Measurements from ENCODE around the gene ASB16. TPM values are rescaled to one million over a fixed set of nuclear protein-coding genes. Genes with fewer than 3 reads are reported as not detected.

ASB16 gene
- total and polyA plus RNA-seq, 9 of the 15 experiments (the other 6 are each of a cell fraction or from before 2014, with no cell fraction given), result 0.03 to 0.07 TPM; not detected in 7

DNA sequence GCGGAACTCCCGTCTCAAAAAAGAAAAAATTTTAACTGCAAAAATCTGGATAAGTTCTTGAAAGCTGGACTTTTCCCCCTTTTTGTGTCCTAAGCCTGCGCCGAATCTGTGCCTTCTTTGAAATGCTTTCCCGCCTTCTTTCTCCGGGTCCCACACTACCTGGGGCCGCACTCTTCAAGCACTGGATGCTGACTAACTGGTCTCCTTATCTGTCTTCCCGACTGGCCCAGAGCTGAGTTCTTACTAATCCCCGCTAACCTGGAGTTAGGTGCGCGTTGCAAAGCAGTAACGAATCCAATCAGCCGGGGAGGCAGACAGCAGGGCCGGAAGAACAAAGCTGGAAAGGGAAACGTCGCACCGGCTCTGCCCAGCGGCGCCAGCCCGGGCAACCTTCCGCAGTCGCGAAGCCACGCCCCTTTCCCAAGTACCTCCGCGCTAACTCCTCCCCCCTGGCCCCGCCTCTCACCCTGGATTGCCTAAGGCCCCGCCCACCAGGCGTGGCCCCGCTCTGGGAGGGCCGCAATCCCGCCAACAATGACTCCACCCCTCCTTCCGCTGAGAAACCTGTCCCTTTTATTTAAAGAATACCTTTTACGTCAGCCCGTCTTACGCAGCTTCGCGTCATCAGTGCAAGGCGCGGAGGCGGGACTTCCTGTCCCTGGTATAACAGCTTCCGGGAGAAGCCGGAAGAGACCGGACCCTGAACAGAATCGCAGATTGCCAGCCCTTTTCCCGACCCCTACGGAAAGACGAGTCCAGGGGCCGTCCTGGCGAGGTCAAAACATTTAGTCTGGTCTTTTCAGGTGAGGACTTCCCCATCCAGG lies 16.0 kb downstream of the ASB16 start, which contains the start of gene TMUB2 (continued):
- TF ChIP-seq, protein P1, sequence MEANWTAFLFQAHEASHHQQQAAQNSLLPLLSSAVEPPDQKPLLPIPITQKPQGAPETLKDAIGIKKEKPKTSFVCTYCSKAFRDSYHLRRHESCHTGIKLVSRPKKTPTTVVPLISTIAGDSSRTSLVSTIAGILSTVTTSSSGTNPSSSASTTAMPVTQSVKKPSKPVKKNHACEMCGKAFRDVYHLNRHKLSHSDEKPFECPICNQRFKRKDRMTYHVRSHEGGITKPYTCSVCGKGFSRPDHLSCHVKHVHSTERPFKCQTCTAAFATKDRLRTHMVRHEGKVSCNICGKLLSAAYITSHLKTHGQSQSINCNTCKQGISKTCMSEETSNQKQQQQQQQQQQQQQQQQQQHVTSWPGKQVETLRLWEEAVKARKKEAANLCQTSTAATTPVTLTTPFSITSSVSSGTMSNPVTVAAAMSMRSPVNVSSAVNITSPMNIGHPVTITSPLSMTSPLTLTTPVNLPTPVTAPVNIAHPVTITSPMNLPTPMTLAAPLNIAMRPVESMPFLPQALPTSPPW (CRISPR knock-in tag; IDR thresholded peaks at IDR 0.05), result peak; percentile 67; the same call in 1 of the 2 replicates
- 0 out of 2 replicates have a peak, but pooled peaks have one; percentile 45 for TF ChIP-seq ETV1 (tag; conservative IDR thresholded peaks at IDR 0.05; ENCODE audit: low read depth)
- TF ChIP-seq, protein P2, sequence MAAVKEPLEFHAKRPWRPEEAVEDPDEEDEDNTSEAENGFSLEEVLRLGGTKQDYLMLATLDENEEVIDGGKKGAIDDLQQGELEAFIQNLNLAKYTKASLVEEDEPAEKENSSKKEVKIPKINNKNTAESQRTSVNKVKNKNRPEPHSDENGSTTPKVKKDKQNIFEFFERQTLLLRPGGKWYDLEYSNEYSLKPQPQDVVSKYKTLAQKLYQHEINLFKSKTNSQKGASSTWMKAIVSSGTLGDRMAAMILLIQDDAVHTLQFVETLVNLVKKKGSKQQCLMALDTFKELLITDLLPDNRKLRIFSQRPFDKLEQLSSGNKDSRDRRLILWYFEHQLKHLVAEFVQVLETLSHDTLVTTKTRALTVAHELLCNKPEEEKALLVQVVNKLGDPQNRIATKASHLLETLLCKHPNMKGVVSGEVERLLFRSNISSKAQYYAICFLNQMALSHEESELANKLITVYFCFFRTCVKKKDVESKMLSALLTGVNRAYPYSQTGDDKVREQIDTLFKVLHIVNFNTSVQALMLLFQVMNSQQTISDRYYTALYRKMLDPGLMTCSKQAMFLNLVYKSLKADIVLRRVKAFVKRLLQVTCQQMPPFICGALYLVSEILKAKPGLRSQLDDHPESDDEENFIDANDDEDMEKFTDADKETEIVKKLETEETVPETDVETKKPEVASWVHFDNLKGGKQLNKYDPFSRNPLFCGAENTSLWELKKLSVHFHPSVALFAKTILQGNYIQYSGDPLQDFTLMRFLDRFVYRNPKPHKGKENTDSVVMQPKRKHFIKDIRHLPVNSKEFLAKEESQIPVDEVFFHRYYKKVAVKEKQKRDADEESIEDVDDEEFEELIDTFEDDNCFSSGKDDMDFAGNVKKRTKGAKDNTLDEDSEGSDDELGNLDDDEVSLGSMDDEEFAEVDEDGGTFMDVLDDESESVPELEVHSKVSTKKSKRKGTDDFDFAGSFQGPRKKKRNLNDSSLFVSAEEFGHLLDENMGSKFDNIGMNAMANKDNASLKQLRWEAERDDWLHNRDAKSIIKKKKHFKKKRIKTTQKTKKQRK (IDR thresholded peaks at IDR 0.05; ENCODE audit: borderline replicate concordance, low read depth, low read length), result 0 out of 2 replicates have a peak, but pooled peaks have one; percentile 39
- TF ChIP-seq ZFP36 (IDR thresholded peaks at IDR 0.05; ENCODE audit: low read depth, low read length, partially characterized antibody), result no peak
- TF ChIP-seq CHD4 (IDR thresholded peaks at IDR 0.05; ENCODE audit: insufficient read depth, insufficient replicate concordance, low read depth, low read length, poor library complexity, severe bottlenecking), result no peak
- TF ChIP-seq MAX (CRISPR knock-in tag; IDR thresholded peaks at IDR 0.05), result peak; percentile 25; the same call in 1 of the 2 replicates
- TF ChIP-seq HMBOX1 (IDR thresholded peaks at IDR 0.05), result peak; percentile 85
- 0 out of 2 replicates have a peak, but pooled peaks have one; percentile 11 for TF ChIP-seq NFIC (IDR thresholded peaks at IDR 0.05)
- peak in 1 of 2 experiments; percentile 77; a peak in 1 of 4 replicates for TF ChIP-seq KDM4B (IDR thresholded peaks at IDR 0.05; ENCODE audit: borderline replicate concordance in 2 of 2, low read depth in 1 of 2)
- peak; percentile 86 for TF ChIP-seq ZFP91 (CRISPR knock-in tag; IDR thresholded peaks at IDR 0.05)
- no peak for TF ChIP-seq ZBTB8A (IDR thresholded peaks at IDR 0.05; ENCODE audit: partially characterized antibody)
- peak; percentile 22; the same call in 1 of the 2 replicates for TF ChIP-seq L3MBTL2 (IDR thresholded peaks at IDR 0.05)
- TF ChIP-seq, protein P3, sequence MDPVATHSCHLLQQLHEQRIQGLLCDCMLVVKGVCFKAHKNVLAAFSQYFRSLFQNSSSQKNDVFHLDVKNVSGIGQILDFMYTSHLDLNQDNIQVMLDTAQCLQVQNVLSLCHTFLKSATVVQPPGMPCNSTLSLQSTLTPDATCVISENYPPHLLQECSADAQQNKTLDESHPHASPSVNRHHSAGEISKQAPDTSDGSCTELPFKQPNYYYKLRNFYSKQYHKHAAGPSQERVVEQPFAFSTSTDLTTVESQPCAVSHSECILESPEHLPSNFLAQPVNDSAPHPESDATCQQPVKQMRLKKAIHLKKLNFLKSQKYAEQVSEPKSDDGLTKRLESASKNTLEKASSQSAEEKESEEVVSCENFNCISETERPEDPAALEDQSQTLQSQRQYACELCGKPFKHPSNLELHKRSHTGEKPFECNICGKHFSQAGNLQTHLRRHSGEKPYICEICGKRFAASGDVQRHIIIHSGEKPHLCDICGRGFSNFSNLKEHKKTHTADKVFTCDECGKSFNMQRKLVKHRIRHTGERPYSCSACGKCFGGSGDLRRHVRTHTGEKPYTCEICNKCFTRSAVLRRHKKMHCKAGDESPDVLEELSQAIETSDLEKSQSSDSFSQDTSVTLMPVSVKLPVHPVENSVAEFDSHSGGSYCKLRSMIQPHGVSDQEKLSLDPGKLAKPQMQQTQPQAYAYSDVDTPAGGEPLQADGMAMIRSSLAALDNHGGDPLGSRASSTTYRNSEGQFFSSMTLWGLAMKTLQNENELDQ (CRISPR knock-in tag; IDR thresholded peaks at IDR 0.05; ENCODE audit: borderline replicate concordance), result 0 out of 2 replicates have a peak, but pooled peaks have one; percentile 31
- TF ChIP-seq MAFK (IDR thresholded peaks at IDR 0.05; ENCODE audit: low read length), result no peak; the same call in 1 of the 2 replicates
